Pancreas (tissue), 10 donors: ENCODE data around the gene P3H3. TPM values are rescaled to one million over a fixed set of nuclear protein-coding genes. Genes with fewer than 3 reads are reported as not detected.

ENCODE experiments used
- ATAC-seq, 4 donors: fragments of 200-7000 bp; cut with Tn5 transposase; one replicate each; pipeline versions ENCODE4 v1.8.0 to v1.9.1; 2020; ENCODE audit warnings: mild to moderate bottlenecking in 4 of 4, moderate library complexity in 4 of 4
- DNase-seq, 6 donors: peaks; one replicate each; pipeline ENCODE4 v3.0.0-alpha.2; 2020
- FAIRE-seq: peaks from 2 replicates; lab custom pipeline; 2012; peaks lifted over from hg19 to GRCh38; lab: Jason Lieb, UNC
- H3K27ac ChIP-seq, 4 donors: fragments of 200-600 bp; sonication (generic); 1 replicate in 3 of 4; 2 replicates in 1 of 4; pipeline versions ENCODE4 v1.5.0 to v1.8.0; 2020
- H3K27me3 ChIP-seq, 4 donors: fragments of 200-600 bp; one replicate each; pipeline ENCODE4 v1.8.0; 2021
- H3K36me3 ChIP-seq, 3 donors: fragments of 200-600 bp; sonication (generic) in 1 of 3; one replicate each; pipeline versions ENCODE4 v1.5.0 to v1.8.0; 2020 to 2021
- H3K4me1 ChIP-seq, 3 donors: fragments of 200-600 bp; one replicate each; pipeline ENCODE4 v1.8.0; 2021
- H3K4me3 ChIP-seq, 4 donors: fragments of 200-600 bp; sonication (generic) in 2 of 4; one replicate each; pipeline versions ENCODE4 v1.5.0 to v1.8.0; 2020 to 2021
- H3K9me3 ChIP-seq, 4 donors: fragments of 200-600 bp; one replicate each; pipeline ENCODE4 v1.8.0; 2021
- WGBS, 2 donors: extraction: QIAGEN DNeasy Blood & Tissue Kit; methylation state at CpG; one replicate each; pipeline ENCODE4 v1.1.7; 2013; 5-methylcytosine and 5-hydroxymethylcytosine counted together
- intact Hi-C, 3 donors: fragments of 100-400 bp; cut with DNase I; formaldehyde crosslinking; loops; one replicate each; pipeline versions ENCODE4 v1.11.1 to v1.14.2; 2022
- polyA plus RNA-seq, 2 donors: library from polyadenylated mRNA; stranded (reverse); fragments of 200-250 nt; gene quantifications; one replicate each; pipeline ENCODE4 v1.2.3, GENCODE V29; 2013
- total RNA-seq, 6 donors: library from RNA; stranded (reverse); fragmentation: NEBNext Ultra II Directional in 4 of 6; extraction: Animal tissue kit (Norgen Biotek cat#: 25700) in 4 of 6; gene quantifications; one replicate each; pipeline versions ENCODE4 v1.2.1 to v1.2.4, GENCODE V29; 2021 to 2023
- TF ChIP-seq, protein P1 (sequence below), 4 donors: fragments of 200-600 bp; sonication (generic) in 3 of 4; IDR thresholded peaks; one replicate each; pipeline versions ENCODE4 v1.5.0 to v1.8.0; 2021; ENCODE audit warnings: antibody characterized with exemption in 4 of 4
- donor health status: healthy with polysubstance abuse.
- donor health status: DM: no; HTN: no; CAD: no; lungs with moderate emphysema.
- donor health status: DM: no; HTN: no; CAD: no.
- donor health status: control.
- donor health status: control.
- donor health status: Bipolar disorder and iron deficiency.
- donor health status: DM: yes; HTN: yes; CAD: no.
- donor health status: DM: no; HTN: no; CAD: no.
- donor health status: DM: no; HTN: no; CAD: no.
- donor health status: DM: yes; HTN: yes; CAD: no.

The P3H3 gene, protein sequence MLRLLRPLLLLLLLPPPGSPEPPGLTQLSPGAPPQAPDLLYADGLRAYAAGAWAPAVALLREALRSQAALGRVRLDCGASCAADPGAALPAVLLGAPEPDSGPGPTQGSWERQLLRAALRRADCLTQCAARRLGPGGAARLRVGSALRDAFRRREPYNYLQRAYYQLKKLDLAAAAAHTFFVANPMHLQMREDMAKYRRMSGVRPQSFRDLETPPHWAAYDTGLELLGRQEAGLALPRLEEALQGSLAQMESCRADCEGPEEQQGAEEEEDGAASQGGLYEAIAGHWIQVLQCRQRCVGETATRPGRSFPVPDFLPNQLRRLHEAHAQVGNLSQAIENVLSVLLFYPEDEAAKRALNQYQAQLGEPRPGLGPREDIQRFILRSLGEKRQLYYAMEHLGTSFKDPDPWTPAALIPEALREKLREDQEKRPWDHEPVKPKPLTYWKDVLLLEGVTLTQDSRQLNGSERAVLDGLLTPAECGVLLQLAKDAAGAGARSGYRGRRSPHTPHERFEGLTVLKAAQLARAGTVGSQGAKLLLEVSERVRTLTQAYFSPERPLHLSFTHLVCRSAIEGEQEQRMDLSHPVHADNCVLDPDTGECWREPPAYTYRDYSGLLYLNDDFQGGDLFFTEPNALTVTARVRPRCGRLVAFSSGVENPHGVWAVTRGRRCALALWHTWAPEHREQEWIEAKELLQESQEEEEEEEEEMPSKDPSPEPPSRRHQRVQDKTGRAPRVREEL
- total RNA-seq (10 to 100 TPM in 2 of 6 donors, 1 to 10 TPM in 4; 5.6 to 17.3 (median 9.2) TPM), polyA plus RNA-seq (10 to 100 TPM; 21.6 to 32.8 TPM)

DNA sequence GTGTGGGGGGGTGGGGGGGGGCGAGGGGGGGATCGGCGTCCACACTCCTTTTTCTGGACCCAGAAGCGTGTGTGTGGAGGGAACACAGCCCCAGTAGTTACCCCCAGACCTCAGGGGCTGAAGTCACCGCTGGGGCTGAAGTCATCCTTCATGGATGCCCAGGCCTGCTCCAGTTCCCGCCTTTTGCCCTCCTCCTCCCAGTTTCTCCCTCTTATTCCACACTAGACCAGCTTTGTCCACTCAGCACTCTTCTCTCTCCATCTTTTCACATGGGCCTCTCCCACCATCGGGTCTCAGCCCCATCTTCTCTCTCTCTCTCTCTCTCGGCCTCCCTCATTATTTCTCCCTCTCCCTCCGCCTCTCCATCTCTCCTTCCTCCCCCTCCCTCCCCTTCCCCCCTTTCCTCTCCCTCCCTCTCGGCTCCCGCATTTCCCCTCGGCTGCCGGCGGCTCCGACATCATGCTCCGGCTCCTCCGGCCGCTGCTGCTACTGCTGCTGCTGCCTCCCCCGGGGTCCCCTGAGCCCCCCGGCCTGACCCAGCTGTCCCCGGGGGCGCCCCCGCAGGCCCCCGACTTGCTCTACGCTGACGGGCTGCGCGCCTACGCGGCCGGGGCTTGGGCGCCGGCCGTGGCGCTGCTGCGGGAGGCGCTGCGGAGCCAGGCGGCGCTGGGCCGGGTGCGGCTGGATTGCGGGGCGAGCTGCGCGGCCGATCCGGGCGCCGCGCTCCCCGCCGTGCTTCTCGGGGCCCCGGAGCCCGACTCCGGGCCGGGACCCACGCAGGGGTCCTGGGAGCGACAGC, at the start of gene P3H3:
TSS of gene P3H3 (plus strand) at position 426 of the 799 bp plus-strand sequence. CDS start at position 460, 34 bp downstream.
- Histone ChIP-seq H3K4me1 (peaks cover 0 to 4% (median 0%) of the 10 kb centered on the region in 3 donors), H3K27ac (peak within 1 kb of the TSS; percentile 49 to 62 (median 58)), H3K9me3 (no peaks in the 10 kb centered on the region), H3K27me3 (no peaks in the 10 kb centered on the region), H3K36me3 (no peaks in the 10 kb centered on the region), H3K4me3 (peak within 1 kb of the TSS; percentile 74 to 86 (median 84))
- intact Hi-C loops = loop anchor here in 1 of 3 donors (10.0 kb wide), 1 partner anchor 93 kb away; no protein-coding TSS in a partner anchor
- 1% methylated on average over 56 to 59 of the region's 60 CpGs for WGBS, 2 donors
- ATAC-seq = peak; percentile 9 to 54 (median 24)
- FAIRE-seq = no peak
- DNase-seq = peak in 3 of 6 donors; percentile 50 to 75 (median 56)
- TF ChIP-seq, protein P1, sequence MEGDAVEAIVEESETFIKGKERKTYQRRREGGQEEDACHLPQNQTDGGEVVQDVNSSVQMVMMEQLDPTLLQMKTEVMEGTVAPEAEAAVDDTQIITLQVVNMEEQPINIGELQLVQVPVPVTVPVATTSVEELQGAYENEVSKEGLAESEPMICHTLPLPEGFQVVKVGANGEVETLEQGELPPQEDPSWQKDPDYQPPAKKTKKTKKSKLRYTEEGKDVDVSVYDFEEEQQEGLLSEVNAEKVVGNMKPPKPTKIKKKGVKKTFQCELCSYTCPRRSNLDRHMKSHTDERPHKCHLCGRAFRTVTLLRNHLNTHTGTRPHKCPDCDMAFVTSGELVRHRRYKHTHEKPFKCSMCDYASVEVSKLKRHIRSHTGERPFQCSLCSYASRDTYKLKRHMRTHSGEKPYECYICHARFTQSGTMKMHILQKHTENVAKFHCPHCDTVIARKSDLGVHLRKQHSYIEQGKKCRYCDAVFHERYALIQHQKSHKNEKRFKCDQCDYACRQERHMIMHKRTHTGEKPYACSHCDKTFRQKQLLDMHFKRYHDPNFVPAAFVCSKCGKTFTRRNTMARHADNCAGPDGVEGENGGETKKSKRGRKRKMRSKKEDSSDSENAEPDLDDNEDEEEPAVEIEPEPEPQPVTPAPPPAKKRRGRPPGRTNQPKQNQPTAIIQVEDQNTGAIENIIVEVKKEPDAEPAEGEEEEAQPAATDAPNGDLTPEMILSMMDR (IDR thresholded peaks at IDR 0.05) = no peak

DNA sequence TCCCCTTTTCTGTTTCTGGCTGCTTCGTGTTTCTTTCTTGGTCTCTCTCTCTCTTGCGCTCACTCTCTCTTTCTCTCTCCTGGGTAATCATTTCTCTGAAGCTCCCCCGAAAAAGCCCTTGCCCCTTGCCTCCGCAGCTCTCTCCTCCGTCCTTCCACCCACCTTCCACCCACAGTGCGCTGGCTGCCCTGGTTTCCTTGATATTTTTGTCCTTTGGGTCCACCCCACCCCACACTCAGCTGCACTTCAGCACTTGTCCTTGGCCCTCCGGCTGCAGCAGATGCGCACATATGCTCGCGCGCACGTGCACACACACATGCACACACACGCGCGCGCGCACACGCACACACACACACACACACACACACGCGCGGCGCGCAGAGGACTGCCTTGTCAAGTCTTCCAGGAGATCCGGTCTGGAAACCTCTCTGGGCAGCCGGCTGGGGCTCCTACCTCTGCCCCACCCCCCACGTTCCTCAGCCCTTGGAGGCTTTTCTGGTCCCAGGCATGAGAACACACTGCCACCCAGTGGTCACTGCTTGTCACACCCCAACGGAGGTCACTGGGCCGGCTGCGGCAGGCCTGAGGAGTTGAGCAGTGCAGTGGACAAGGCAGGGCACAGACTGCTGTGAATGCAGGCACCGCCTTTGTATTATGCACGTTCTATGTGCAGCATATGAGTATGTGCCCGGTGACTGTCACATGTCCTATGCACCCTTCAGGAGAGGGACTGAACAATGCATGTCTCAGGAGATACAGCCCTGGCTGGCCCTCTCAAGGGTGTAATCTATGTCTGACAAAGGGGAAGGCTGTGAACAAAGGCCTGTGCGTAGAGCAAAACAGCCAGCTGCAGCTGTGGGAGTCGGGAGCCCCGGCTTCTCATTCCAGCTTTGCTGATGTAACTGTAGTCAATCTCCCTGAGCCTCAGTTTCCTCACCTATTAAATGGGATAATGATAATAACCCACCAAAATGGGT, 49.3 kb upstream of the P3H3 start:
- H3K9me3 ChIP-seq = no peaks in the 10 kb centered on the region
- intact Hi-C loops = no loop called here
- DNase-seq = peak; percentile 91 to 97 (median 94)
- ATAC-seq = peak; percentile 97 to 99 (median 98)
- TF ChIP-seq, protein P1 (IDR thresholded peaks at IDR 0.05) = peak; percentile 91 to 94 (median 93)
- FAIRE-seq = peak; percentile 5
- no peaks in the 10 kb centered on the region for H3K27me3 ChIP-seq
- peaks cover 0 to 6% (median 0%) of the 10 kb centered on the region in 3 donors for H3K4me1 ChIP-seq
- no peaks in the 10 kb centered on the region for H3K36me3 ChIP-seq
- H3K27ac ChIP-seq = peak overlapping the region in 2 of 4 donors; percentile 5 to 44
- H3K4me3 ChIP-seq = peak overlapping the region in 2 of 4 donors; percentile 27 to 47
- 3 to 4% methylated on average over 35 of the region's 35 CpGs for WGBS, 2 donors

DNA sequence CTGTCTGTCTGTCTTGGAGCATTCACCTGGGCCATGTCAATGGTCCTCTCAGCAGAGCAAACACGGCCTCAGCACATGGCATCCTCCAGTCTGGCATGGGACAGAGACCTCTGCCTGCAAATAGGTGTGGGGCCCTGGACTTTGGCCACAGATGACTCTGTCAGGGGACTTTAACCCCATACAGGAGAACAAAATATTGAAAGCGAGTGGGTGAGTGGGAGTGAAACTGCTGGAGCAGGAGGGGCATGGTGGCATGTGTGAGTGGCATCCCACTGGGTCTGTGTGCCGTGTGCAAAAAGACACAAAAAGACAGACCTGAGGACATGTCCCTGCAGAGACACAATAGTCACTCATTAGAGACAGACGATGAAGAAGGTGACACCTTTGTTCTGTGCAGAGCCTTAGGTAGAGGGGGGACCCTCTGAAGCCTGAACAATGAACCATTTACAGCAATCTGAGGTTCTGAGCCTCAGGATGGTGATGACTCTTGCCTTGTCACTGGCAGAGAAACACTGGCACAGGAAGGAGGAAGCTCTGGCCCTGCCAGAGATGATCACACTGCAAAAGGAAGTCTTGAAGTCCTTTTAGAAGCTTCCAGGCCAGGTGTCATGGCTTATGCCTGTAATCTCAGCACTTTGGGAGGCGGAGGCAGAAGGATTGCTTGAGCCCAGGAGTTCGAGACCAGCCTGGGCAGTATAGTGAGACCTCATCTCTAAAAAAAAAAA, 48.3 kb upstream of the P3H3 start:
- FAIRE-seq (no peak), DNase-seq (no peak), ATAC-seq (no peak)
- WGBS, 2 donors = 68 to 74% methylated on average over 6 of the region's 6 CpGs
- H3K4me1 ChIP-seq = peaks cover 0 to 6% (median 0%) of the 10 kb centered on the region in 3 donors
- H3K4me3 ChIP-seq = no peak overlapping the region
- H3K27me3 ChIP-seq = no peaks in the 10 kb centered on the region
- no peaks in the 10 kb centered on the region for H3K9me3 ChIP-seq
- intact Hi-C loops = loop anchor here in 1 of 3 donors (5.0 kb wide), 1 partner anchor 43 kb away; no protein-coding TSS in a partner anchor
- no peak overlapping the region for H3K27ac ChIP-seq
- H3K36me3 ChIP-seq = no peaks in the 10 kb centered on the region
- TF ChIP-seq, protein P1 (IDR thresholded peaks at IDR 0.05) = no peak
